ENCODE measurements around the gene ZCCHC7.

DNA sequence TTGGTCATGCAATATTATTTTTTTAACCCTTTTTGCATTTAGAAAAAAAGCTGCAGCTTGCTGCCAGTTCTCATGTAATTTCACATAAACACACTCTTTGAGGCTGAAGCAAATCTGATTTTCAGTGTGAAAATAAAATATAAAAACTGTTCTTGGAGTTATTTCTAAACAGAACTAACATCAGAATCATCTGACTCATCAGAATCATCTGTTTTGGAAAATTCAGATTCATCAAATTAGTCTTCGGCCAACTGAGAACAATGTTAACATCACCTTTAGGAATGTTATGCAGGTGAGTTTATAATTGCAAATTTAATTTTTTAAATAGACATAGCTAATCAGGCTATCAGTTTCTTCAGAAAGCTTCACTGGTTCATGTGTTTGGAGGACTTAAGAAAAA, 45.3 kb downstream of the ZCCHC7 start:
- TF ChIP-seq, protein P1, sequence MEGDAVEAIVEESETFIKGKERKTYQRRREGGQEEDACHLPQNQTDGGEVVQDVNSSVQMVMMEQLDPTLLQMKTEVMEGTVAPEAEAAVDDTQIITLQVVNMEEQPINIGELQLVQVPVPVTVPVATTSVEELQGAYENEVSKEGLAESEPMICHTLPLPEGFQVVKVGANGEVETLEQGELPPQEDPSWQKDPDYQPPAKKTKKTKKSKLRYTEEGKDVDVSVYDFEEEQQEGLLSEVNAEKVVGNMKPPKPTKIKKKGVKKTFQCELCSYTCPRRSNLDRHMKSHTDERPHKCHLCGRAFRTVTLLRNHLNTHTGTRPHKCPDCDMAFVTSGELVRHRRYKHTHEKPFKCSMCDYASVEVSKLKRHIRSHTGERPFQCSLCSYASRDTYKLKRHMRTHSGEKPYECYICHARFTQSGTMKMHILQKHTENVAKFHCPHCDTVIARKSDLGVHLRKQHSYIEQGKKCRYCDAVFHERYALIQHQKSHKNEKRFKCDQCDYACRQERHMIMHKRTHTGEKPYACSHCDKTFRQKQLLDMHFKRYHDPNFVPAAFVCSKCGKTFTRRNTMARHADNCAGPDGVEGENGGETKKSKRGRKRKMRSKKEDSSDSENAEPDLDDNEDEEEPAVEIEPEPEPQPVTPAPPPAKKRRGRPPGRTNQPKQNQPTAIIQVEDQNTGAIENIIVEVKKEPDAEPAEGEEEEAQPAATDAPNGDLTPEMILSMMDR (IDR thresholded peaks at IDR 0.05): no peak
- no peak for TF ChIP-seq POLR2A (IDR thresholded peaks at IDR 0.05)

All from thyroid gland (tissue), 4 donors.